ENCODE data around the gene XKR7.

The XKR7 gene

GRCh38 chr20:32050851-32051556, 83.1 kb downstream of the XKR7 start:
- DNase-seq, result peak; percentile 4

- DNase-seq, result no peak
Measured at GRCh38 chr20:32051720-32052089, 83.8 kb downstream of the XKR7 start.

GRCh38 chr20:32052090-32052777, 84.3 kb downstream of the XKR7 start, which contains the start of gene HCK:
Gene HCK (plus strand): TSS chr20:32052242.
- no peak for DNase-seq

GRCh38 chr20:32052778-32053362, 84.9 kb downstream of the XKR7 start:
- DNase-seq, result peak; percentile 4

Measured in CD4-positive, alpha-beta T cell treated with Interleukin-6 for 4 hours (primary cell).